Measurements from ENCODE around the gene AP3B1. TPM values are rescaled to one million over a fixed set of nuclear protein-coding genes. Genes with fewer than 3 reads are reported as not detected.
"Not testable (repeated sequence)": the region's sequence is repeated elsewhere in the genome, so short reads cannot be mapped to it uniquely, and the experiment has no call there.

The AP3B1 gene
- total and polyA plus RNA-seq, 4 donors, result 24.7 to 46.4 (median 35.9) TPM

- Histone ChIP-seq H3K36me3 (ENCODE audit: control insufficient read depth, insufficient read depth, low read length) (peaks cover 3% of the 10 kb centered on the region), H3K27me3 (ENCODE audit: control insufficient read depth, insufficient read depth, low read length) (no peaks in the 10 kb centered on the region), H3K4me1 (ENCODE audit: control insufficient read depth, insufficient read depth, low read length) (no peaks in the 10 kb centered on the region), H3K9me3 (ENCODE audit: control insufficient read depth, insufficient read depth, low read length) (no peaks in the 10 kb centered on the region), H3K27ac (ENCODE audit: low read depth, low read length) (no peak overlapping the region), H3K4me3 (ENCODE audit: low read depth, low read length) (no peak overlapping the region)
- WGBS (ENCODE audit: insufficient coverage), result 100% methylated on average over 1 of the region's 2 CpGs
- no peak for DNase-seq (ENCODE audit: low read depth in 4 of 6, low spot score in 6 of 6)
Observed at GRCh38 chr5:78204241-78204640, 90.3 kb downstream of the AP3B1 start.

- WGBS (ENCODE audit: insufficient coverage), result no CpG with 5 or more reads among the region's 2 CpGs
- H3K27ac ChIP-seq (ENCODE audit: low read depth, low read length), result no peak overlapping the region
- DNase-seq (ENCODE audit: low read depth in 4 of 6, low spot score in 6 of 6), result no peak
- H3K4me1 ChIP-seq (ENCODE audit: control insufficient read depth, insufficient read depth, low read length), result no peaks in the 10 kb centered on the region
- no peak overlapping the region for H3K4me3 ChIP-seq (ENCODE audit: low read depth, low read length)
- no peaks in the 10 kb centered on the region for H3K27me3 ChIP-seq (ENCODE audit: control insufficient read depth, insufficient read depth, low read length)
- peaks cover 3% of the 10 kb centered on the region for H3K36me3 ChIP-seq (ENCODE audit: control insufficient read depth, insufficient read depth, low read length)
- H3K9me3 ChIP-seq (ENCODE audit: control insufficient read depth, insufficient read depth, low read length), result no peaks in the 10 kb centered on the region
Observed at GRCh38 chr5:78203815-78204214, 90.7 kb downstream of the AP3B1 start.

- no peak overlapping the region for H3K27ac ChIP-seq (ENCODE audit: low read depth, low read length)
- DNase-seq (ENCODE audit: low read depth in 4 of 6, low spot score in 6 of 6), result no peak
- H3K27me3 ChIP-seq (ENCODE audit: control insufficient read depth, insufficient read depth, low read length), result no peaks in the 10 kb centered on the region
- no peaks in the 10 kb centered on the region for H3K4me1 ChIP-seq (ENCODE audit: control insufficient read depth, insufficient read depth, low read length)
- no peak overlapping the region for H3K4me3 ChIP-seq (ENCODE audit: low read depth, low read length)
- H3K9me3 ChIP-seq (ENCODE audit: control insufficient read depth, insufficient read depth, low read length), result no peaks in the 10 kb centered on the region
- H3K36me3 ChIP-seq (ENCODE audit: control insufficient read depth, insufficient read depth, low read length), result no peaks in the 10 kb centered on the region
- no CpG with 5 or more reads among the region's 1 CpG for WGBS (ENCODE audit: insufficient coverage)
Observed at GRCh38 chr5:78190402-78190801, 104.1 kb downstream of the AP3B1 start.

GRCh38 chr5:78188681-78189080 lies 105.8 kb downstream of the AP3B1 start:
- H3K36me3 ChIP-seq (ENCODE audit: control insufficient read depth, insufficient read depth, low read length); DNase-seq (ENCODE audit: low read depth in 4 of 6, low spot score in 6 of 6); H3K27me3 ChIP-seq (ENCODE audit: control insufficient read depth, insufficient read depth, low read length); H3K4me1 ChIP-seq (ENCODE audit: control insufficient read depth, insufficient read depth, low read length); H3K27ac ChIP-seq (ENCODE audit: low read depth, low read length); H3K9me3 ChIP-seq (ENCODE audit: control insufficient read depth, insufficient read depth, low read length); H3K4me3 ChIP-seq (ENCODE audit: low read depth, low read length): not testable (repeated sequence)
- WGBS (ENCODE audit: insufficient coverage), result 100% methylated on average over 2 of the region's 4 CpGs

- Histone ChIP-seq H3K27me3 (ENCODE audit: control insufficient read depth, insufficient read depth, low read length) (no peaks in the 10 kb centered on the region), H3K9me3 (ENCODE audit: control insufficient read depth, insufficient read depth, low read length) (no peaks in the 10 kb centered on the region), H3K27ac (ENCODE audit: low read depth, low read length) (no peak overlapping the region), H3K36me3 (ENCODE audit: control insufficient read depth, insufficient read depth, low read length) (no peaks in the 10 kb centered on the region), H3K4me3 (ENCODE audit: low read depth, low read length) (no peak overlapping the region), H3K4me1 (ENCODE audit: control insufficient read depth, insufficient read depth, low read length) (no peaks in the 10 kb centered on the region)
- DNase-seq (ENCODE audit: low read depth in 4 of 6, low spot score in 6 of 6), result no peak
Observed at GRCh38 chr5:78187172-78187571, 107.3 kb downstream of the AP3B1 start.

GRCh38 chr5:78182838-78183237 lies 111.7 kb downstream of the AP3B1 start:
- H3K27me3 ChIP-seq (ENCODE audit: control insufficient read depth, insufficient read depth, low read length), result no peaks in the 10 kb centered on the region
- H3K36me3 ChIP-seq (ENCODE audit: control insufficient read depth, insufficient read depth, low read length), result no peaks in the 10 kb centered on the region
- no peaks in the 10 kb centered on the region for H3K9me3 ChIP-seq (ENCODE audit: control insufficient read depth, insufficient read depth, low read length)
- H3K4me1 ChIP-seq (ENCODE audit: control insufficient read depth, insufficient read depth, low read length), result no peaks in the 10 kb centered on the region
- WGBS (ENCODE audit: insufficient coverage), result no CpG with 5 or more reads among the region's 3 CpGs
- no peak overlapping the region for H3K27ac ChIP-seq (ENCODE audit: low read depth, low read length)
- H3K4me3 ChIP-seq (ENCODE audit: low read depth, low read length), result no peak overlapping the region
- DNase-seq (ENCODE audit: low read depth in 4 of 6, low spot score in 6 of 6), result no peak

- Histone ChIP-seq H3K9me3 (ENCODE audit: control insufficient read depth, insufficient read depth, low read length) (no peaks in the 10 kb centered on the region), H3K4me1 (ENCODE audit: control insufficient read depth, insufficient read depth, low read length) (no peaks in the 10 kb centered on the region), H3K27me3 (ENCODE audit: control insufficient read depth, insufficient read depth, low read length) (no peaks in the 10 kb centered on the region), H3K4me3 (ENCODE audit: low read depth, low read length) (no peak overlapping the region), H3K36me3 (ENCODE audit: control insufficient read depth, insufficient read depth, low read length) (peaks cover 6% of the 10 kb centered on the region), H3K27ac (ENCODE audit: low read depth, low read length) (no peak overlapping the region)
- 100% methylated on average over 3 of the region's 5 CpGs for WGBS (ENCODE audit: insufficient coverage)
- DNase-seq (ENCODE audit: low read depth in 4 of 6, low spot score in 6 of 6), result no peak
Observed at GRCh38 chr5:78178356-78178755, 116.1 kb downstream of the AP3B1 start.

- DNase-seq (ENCODE audit: low read depth in 4 of 6, low spot score in 6 of 6); H3K36me3 ChIP-seq (ENCODE audit: control insufficient read depth, insufficient read depth, low read length); H3K27me3 ChIP-seq (ENCODE audit: control insufficient read depth, insufficient read depth, low read length); H3K4me3 ChIP-seq (ENCODE audit: low read depth, low read length); H3K27ac ChIP-seq (ENCODE audit: low read depth, low read length); H3K9me3 ChIP-seq (ENCODE audit: control insufficient read depth, insufficient read depth, low read length); H3K4me1 ChIP-seq (ENCODE audit: control insufficient read depth, insufficient read depth, low read length): not testable (repeated sequence)
- no CpG with 5 or more reads among the region's 1 CpG for WGBS (ENCODE audit: insufficient coverage)
Observed at GRCh38 chr5:78170335-78170734, 124.2 kb downstream of the AP3B1 start.

- DNase-seq (ENCODE audit: low read depth in 4 of 6, low spot score in 6 of 6), result peak; percentile 2 to 87 (median 14)
- Histone ChIP-seq H3K36me3 (ENCODE audit: control insufficient read depth, insufficient read depth, low read length) (no peaks in the 10 kb centered on the region), H3K9me3 (ENCODE audit: control insufficient read depth, insufficient read depth, low read length) (no peaks in the 10 kb centered on the region), H3K27me3 (ENCODE audit: control insufficient read depth, insufficient read depth, low read length) (no peaks in the 10 kb centered on the region), H3K4me3 (ENCODE audit: low read depth, low read length) (no peak overlapping the region), H3K27ac (ENCODE audit: low read depth, low read length) (no peak overlapping the region), H3K4me1 (ENCODE audit: control insufficient read depth, insufficient read depth, low read length) (no peaks in the 10 kb centered on the region)
- 100% methylated on average over 1 of the region's 3 CpGs for WGBS (ENCODE audit: insufficient coverage)
Observed at GRCh38 chr5:78162253-78162862, 132.1 kb downstream of the AP3B1 start.

- no CpG with 5 or more reads among the region's 1 CpG for WGBS (ENCODE audit: insufficient coverage)
- H3K27ac ChIP-seq (ENCODE audit: low read depth, low read length), result no peak overlapping the region
- H3K9me3 ChIP-seq (ENCODE audit: control insufficient read depth, insufficient read depth, low read length), result no peaks in the 10 kb centered on the region
- no peaks in the 10 kb centered on the region for H3K4me1 ChIP-seq (ENCODE audit: control insufficient read depth, insufficient read depth, low read length)
- H3K36me3 ChIP-seq (ENCODE audit: control insufficient read depth, insufficient read depth, low read length), result peaks cover 4% of the 10 kb centered on the region
- H3K27me3 ChIP-seq (ENCODE audit: control insufficient read depth, insufficient read depth, low read length), result no peaks in the 10 kb centered on the region
- DNase-seq (ENCODE audit: low read depth in 4 of 6, low spot score in 6 of 6), result no peak
- H3K4me3 ChIP-seq (ENCODE audit: low read depth, low read length), result no peak overlapping the region
Observed at GRCh38 chr5:78157001-78157400, 137.5 kb downstream of the AP3B1 start.

Data from spinal cord (tissue), 10 donors.